Liver (tissue), 9 donors: ENCODE measurements around the gene PRTFDC1. TPM values are rescaled to one million over a fixed set of nuclear protein-coding genes. Genes with fewer than 3 reads are reported as not detected.

Experiments used
- DNase-seq: peaks from one replicate; pipeline ENCODE4 v3.0.0-alpha.2; 2017; ENCODE audit warnings: low spot score
- H3K27ac ChIP-seq, 2 donors: one replicate each; pipeline ENCODE4 v1.7.0; 2013; ENCODE audit warnings: inconsistent platforms in 2 of 2, low read length in 2 of 2, control low read depth in 1 of 2, low read depth in 1 of 2, mild to moderate bottlenecking in 1 of 2
- H3K27me3 ChIP-seq, 4 donors: one replicate each; pipeline versions ENCODE4 v1.6.1 to v1.7.0; 2013; ENCODE audit warnings: low read length in 3 of 4, inconsistent platforms in 1 of 4, mild to moderate bottlenecking in 1 of 4, moderate library complexity in 1 of 4; ENCODE audit not compliant: control insufficient read depth in 4 of 4, insufficient read depth in 4 of 4
- H3K36me3 ChIP-seq, 4 donors: one replicate each; pipeline versions ENCODE4 v1.6.1 to v1.7.0; 2013; ENCODE audit warnings: low read length in 3 of 4, mild to moderate bottlenecking in 3 of 4, low read depth in 1 of 4, moderate library complexity in 1 of 4; ENCODE audit not compliant: control insufficient read depth in 4 of 4, insufficient read depth in 3 of 4
- H3K4me1 ChIP-seq, 4 donors: one replicate each; pipeline versions ENCODE4 v1.6.1 to v1.7.0; 2013; ENCODE audit warnings: low read length in 3 of 4, mild to moderate bottlenecking in 3 of 4, moderate library complexity in 1 of 4; ENCODE audit not compliant: control insufficient read depth in 4 of 4, insufficient read depth in 4 of 4
- H3K4me3 ChIP-seq, 3 donors: one replicate each; pipeline versions ENCODE4 v1.6.1 to v1.7.0; 2013; ENCODE audit warnings: low read length in 3 of 3, control low read depth in 1 of 3, low read depth in 1 of 3, mild to moderate bottlenecking in 1 of 3
- H3K9ac ChIP-seq, 2 donors: one replicate each; pipeline ENCODE4 v1.7.0; 2013; ENCODE audit warnings: low read length in 2 of 2, mild to moderate bottlenecking in 2 of 2, moderate library complexity in 2 of 2, control low read depth in 1 of 2, low read depth in 1 of 2
- H3K9me3 ChIP-seq, 4 donors: one replicate each; pipeline versions ENCODE4 v1.6.1 to v1.7.0; 2013; ENCODE audit warnings: low read length in 3 of 4; ENCODE audit not compliant: control insufficient read depth in 4 of 4
- EGR1 ChIP-seq, 2 donors: IDR thresholded peaks; 2 replicates each; pipeline ENCODE4 v1.6.1; 2016 to 2018; ENCODE audit warnings: antibody characterized with exemption in 2 of 2, low read depth in 2 of 2
- FOXA2 ChIP-seq: IDR thresholded peaks from 2 replicates; pipeline ENCODE4 v1.6.1; 2016; ENCODE audit warnings: antibody characterized with exemption
- GABPA ChIP-seq, 2 donors: IDR thresholded peaks in 1 of 2; conservative IDR thresholded peaks in 1 of 2; 2 replicates each; pipeline ENCODE4 v1.6.1; 2016; ENCODE audit warnings: antibody characterized with exemption in 2 of 2, mild to moderate bottlenecking in 1 of 2, moderate library complexity in 1 of 2
- HNF4A ChIP-seq, 2 donors: conservative IDR thresholded peaks; 2 replicates each; pipeline ENCODE4 v1.6.1; 2016; ENCODE audit warnings: antibody characterized with exemption in 2 of 2, mild to moderate bottlenecking in 2 of 2
- JUND ChIP-seq, 2 donors: IDR thresholded peaks; 2 replicates each; pipeline ENCODE4 v1.6.1; 2016; ENCODE audit warnings: antibody characterized with exemption in 2 of 2
- NR2F2 ChIP-seq: IDR thresholded peaks from 2 replicates; pipeline ENCODE4 v1.6.1; 2016; ENCODE audit warnings: antibody characterized with exemption
- RAD21 ChIP-seq, 2 donors: IDR thresholded peaks; 2 replicates each; pipeline ENCODE4 v1.6.1; 2016; ENCODE audit warnings: antibody characterized with exemption in 2 of 2, mild to moderate bottlenecking in 2 of 2
- RXRA ChIP-seq, 2 donors: IDR thresholded peaks; 2 replicates each; pipeline ENCODE4 v1.6.1; 2017 to 2018; ENCODE audit warnings: antibody characterized with exemption in 2 of 2, mild to moderate bottlenecking in 1 of 2
- TAF1 ChIP-seq: conservative IDR thresholded peaks from 2 replicates; pipeline ENCODE4 v1.6.1; 2016; ENCODE audit warnings: antibody characterized with exemption, mild to moderate bottlenecking
- WGBS: extraction: QIAGEN DNeasy Blood & Tissue Kit; methylation state at CpG from one replicate; pipeline ENCODE4 v1.1.7; 2013; 5-methylcytosine and 5-hydroxymethylcytosine counted together
- polyA plus RNA-seq, 2 donors: library from polyadenylated mRNA; stranded (reverse) in 1 of 2; unstranded in 1 of 2; fragments of 200-250 nt in 1 of 2; fragments of >200 nt in 1 of 2; fragmentation: Nextera tagmentation in 1 of 2; extraction: Ambion mirVana in 1 of 2; gene quantifications; one replicate each; pipeline versions ENCODE4 v1.2.1 to v1.2.3, GENCODE V29; 2013 to 2015
- total RNA-seq, 2 donors: library from RNA; depleted of rRNA; stranded (reverse); fragments of >200 nt; gene quantifications; one replicate each; pipeline ENCODE4 v1.2.3, GENCODE V29; 2014
- TF ChIP-seq, protein P1 (sequence below): IDR thresholded peaks from 2 replicates; pipeline ENCODE4 v1.6.1; 2016; ENCODE audit warnings: antibody characterized with exemption
- TF ChIP-seq, protein P2 (sequence below): IDR thresholded peaks from 2 replicates; pipeline ENCODE4 v1.6.1; 2016; ENCODE audit warnings: antibody characterized with exemption
- donor health status: healthy.
- donor health status: healthy.
- donor health status: healthy.
- donor health status: healthy.
- donor health status: healthy.

Gene PRTFDC1, protein sequence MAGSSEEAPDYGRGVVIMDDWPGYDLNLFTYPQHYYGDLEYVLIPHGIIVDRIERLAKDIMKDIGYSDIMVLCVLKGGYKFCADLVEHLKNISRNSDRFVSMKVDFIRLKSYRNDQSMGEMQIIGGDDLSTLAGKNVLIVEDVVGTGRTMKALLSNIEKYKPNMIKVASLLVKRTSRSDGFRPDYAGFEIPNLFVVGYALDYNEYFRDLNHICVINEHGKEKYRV
- total RNA-seq, result 1 to 10 TPM; 1.1 to 3.1 TPM
- polyA plus RNA-seq, result 1 to 10 TPM in 1 of 2 donors, under 1 TPM in 1; 0.93 to 2.7 TPM

GRCh38 chr10:24952143-24952706, at the start of gene PRTFDC1:
Gene PRTFDC1, minus strand, starts transcription at chr10:24952606. Its CDS starts 31 bp downstream, at chr10:24952575.
- no peak within 1 kb of the TSS for H3K9ac ChIP-seq
- 5% methylated on average over 56 of the region's 56 CpGs for WGBS

DNA sequence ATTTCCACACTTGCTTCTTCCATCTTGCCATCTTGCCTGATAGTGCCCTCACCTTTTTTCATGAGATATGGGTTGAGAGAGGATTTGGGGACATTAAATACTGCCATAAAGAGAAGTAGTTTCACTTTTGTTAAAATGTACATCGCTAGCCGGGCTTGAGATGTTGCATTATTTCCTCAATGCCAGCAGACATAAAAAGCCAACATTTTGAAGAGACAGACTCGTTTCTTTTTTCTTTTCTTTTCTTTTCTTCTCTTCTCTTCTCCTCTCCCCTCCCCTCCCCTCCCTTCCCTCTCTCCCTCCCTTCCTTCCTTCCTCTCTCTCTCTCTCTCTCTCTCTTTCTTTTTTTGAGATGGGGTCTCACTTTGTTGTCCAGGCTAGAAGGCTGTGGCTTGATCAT, 45.6 kb upstream of the PRTFDC1 start:
- no peak for DNase-seq
- Histone ChIP-seq H3K36me3 (no peaks in the 10 kb centered on the region), H3K27me3 (no peaks in the 10 kb centered on the region), H3K9ac (no peak overlapping the region), H3K27ac (no peak overlapping the region), H3K4me3 (no peak overlapping the region), H3K9me3 (no peaks in the 10 kb centered on the region), H3K4me1 (peaks cover 0 to 6% (median 0%) of the 10 kb centered on the region in 4 donors)
- TF ChIP-seq, protein P1, sequence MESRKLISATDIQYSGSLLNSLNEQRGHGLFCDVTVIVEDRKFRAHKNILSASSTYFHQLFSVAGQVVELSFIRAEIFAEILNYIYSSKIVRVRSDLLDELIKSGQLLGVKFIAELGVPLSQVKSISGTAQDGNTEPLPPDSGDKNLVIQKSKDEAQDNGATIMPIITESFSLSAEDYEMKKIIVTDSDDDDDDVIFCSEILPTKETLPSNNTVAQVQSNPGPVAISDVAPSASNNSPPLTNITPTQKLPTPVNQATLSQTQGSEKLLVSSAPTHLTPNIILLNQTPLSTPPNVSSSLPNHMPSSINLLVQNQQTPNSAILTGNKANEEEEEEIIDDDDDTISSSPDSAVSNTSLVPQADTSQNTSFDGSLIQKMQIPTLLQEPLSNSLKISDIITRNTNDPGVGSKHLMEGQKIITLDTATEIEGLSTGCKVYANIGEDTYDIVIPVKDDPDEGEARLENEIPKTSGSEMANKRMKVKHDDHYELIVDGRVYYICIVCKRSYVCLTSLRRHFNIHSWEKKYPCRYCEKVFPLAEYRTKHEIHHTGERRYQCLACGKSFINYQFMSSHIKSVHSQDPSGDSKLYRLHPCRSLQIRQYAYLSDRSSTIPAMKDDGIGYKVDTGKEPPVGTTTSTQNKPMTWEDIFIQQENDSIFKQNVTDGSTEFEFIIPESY, result no peak
- no peak for TF ChIP-seq RAD21 (IDR thresholded peaks at IDR 0.05)
- WGBS, result 84% methylated on average over 3 of the region's 3 CpGs

More at GRCh38 chr10:24952143-24952706, at the start of gene PRTFDC1:
- peak; percentile 50 for DNase-seq
- peaks cover 0 to 11% (median 6%) of the 10 kb centered on the region in 4 donors for H3K4me1 ChIP-seq
- no peaks in the 10 kb centered on the region for H3K27me3 ChIP-seq
- H3K9me3 ChIP-seq, result no peaks in the 10 kb centered on the region
- TF ChIP-seq RAD21 (IDR thresholded peaks at IDR 0.05) (peak in 1 of 2 donors; percentile 27), EGR1 (IDR thresholded peaks at IDR 0.05; ENCODE audit: low read depth in 2 of 2) (no peak), TAF1 (peak; percentile 3)
- peak within 1 kb of the TSS; percentile 39 to 62 for H3K27ac ChIP-seq
- no peaks in the 10 kb centered on the region for H3K36me3 ChIP-seq
- H3K4me3 ChIP-seq, result peak within 1 kb of the TSS; percentile 41 to 71 (median 46)

GRCh38 chr10:24995072-24995471, 42.7 kb upstream of the PRTFDC1 start:
- no peak for DNase-seq
- no peaks in the 10 kb centered on the region for H3K27me3 ChIP-seq
- no peak overlapping the region for H3K27ac ChIP-seq
- H3K36me3 ChIP-seq, result no peaks in the 10 kb centered on the region
- H3K4me1 ChIP-seq, result peaks cover 0 to 6% (median 0%) of the 10 kb centered on the region in 4 donors
- TF ChIP-seq NR2F2, result no peak
- TF ChIP-seq, protein P2, sequence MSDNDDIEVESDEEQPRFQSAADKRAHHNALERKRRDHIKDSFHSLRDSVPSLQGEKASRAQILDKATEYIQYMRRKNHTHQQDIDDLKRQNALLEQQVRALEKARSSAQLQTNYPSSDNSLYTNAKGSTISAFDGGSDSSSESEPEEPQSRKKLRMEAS, result no peak
- no peak for TF ChIP-seq FOXA2
- no peak for TF ChIP-seq RXRA (IDR thresholded peaks at IDR 0.05)
- no peak for TF ChIP-seq JUND (IDR thresholded peaks at IDR 0.05)
- TF ChIP-seq HNF4A (conservative IDR thresholded peaks at IDR 0.05), result no peak
- no peak for TF ChIP-seq GABPA (IDR thresholded peaks at IDR 0.05 in 1 of 2, conservative IDR thresholded peaks at IDR 0.05 in 1 of 2)
- no peak overlapping the region for H3K4me3 ChIP-seq
- H3K9me3 ChIP-seq, result no peaks in the 10 kb centered on the region
- H3K9ac ChIP-seq, result no peak overlapping the region
